HCT116 (cell line): ENCODE data around the gene ADAM11. TPM values are rescaled to one million over a fixed set of nuclear protein-coding genes. Genes with fewer than 3 reads are reported as not detected.
"Not testable (repeated sequence)": the region's sequence is repeated elsewhere in the genome, so short reads cannot be mapped to it uniquely, and the experiment has no call there.

ENCODE experiments used
- ATAC-seq: fragments of 200-7000 bp; cut with Tn5 transposase; 2 replicates; pipeline ENCODE4 v1.9.1; 2020; ENCODE audit warnings: mild to moderate bottlenecking, moderate library complexity
- BruUV-seq: library from RNA; stranded (reverse); fragments of 400-500 nt; replicated peaks from 2 replicates; lab custom pipeline; 2021; lab: Mats Ljungman, UMichigan
- CTCF ChIA-PET: fragments of 300-600 bp; sonication (Branson Sonifier 250); formaldehyde crosslinking; loops from one replicate; lab custom pipeline; 2021; ENCODE audit warnings: antibody characterized with exemption; lab: Charles Lee
- POLR2A ChIA-PET: fragments of 300-600, 350-600 bp; sonication (Branson Sonifier 250); formaldehyde crosslinking; loops from one replicate; lab custom pipeline; 2021; ENCODE audit warnings: antibody characterized with exemption; lab: Charles Lee
- RAD21 ChIA-PET, 2 experiments: fragments of 300-600 bp; sonication (Branson Sonifier 250); formaldehyde crosslinking; loops; one replicate each; lab custom pipeline; 2023; ENCODE audit warnings: low total read pairs in 2 of 2; ENCODE audit not compliant: uncharacterized antibody in 2 of 2, unreplicated experiment in 2 of 2, low non-redundant PET in 1 of 2; lab: Charles Lee
- DNase-seq: peaks from one replicate; pipeline ENCODE4 v3.0.0-alpha.2; 2010; ENCODE audit warnings: low read depth, low spot score
- H2AFZ ChIP-seq: fragments of 200-600 bp; shearing (Covaris generic), sonication (generic); 2 replicates; pipeline ENCODE4 v1.6.1; 2017; ENCODE audit warnings: low read depth, mixed run types, mixed read lengths, antibody characterized with exemption, low read length; ENCODE audit not compliant: poor library complexity, severe bottlenecking
- H3K27ac ChIP-seq: 2 replicates; pipeline ENCODE4 v1.5.1; 2012; ENCODE audit warnings: low read depth, low read length
- H3K27me3 ChIP-seq: fragments of 200-600 bp; sonication (generic); 2 replicates; pipeline ENCODE4 v1.6.1; 2016; ENCODE audit warnings: mixed run types, low read length, mixed read lengths; ENCODE audit not compliant: insufficient read depth
- H3K36me3 ChIP-seq, 2 experiments: fragments of 200-500 bp in 1 of 2; fragments of 200-600 bp in 1 of 2; sonication (Bioruptor generic) in 1 of 2; sonication (generic) in 1 of 2; 2 replicates each; pipeline versions ENCODE4 v1.5.1 to v1.6.1; 2014 to 2016; ENCODE audit warnings: low read length in 2 of 2, inconsistent platforms in 1 of 2, mixed read lengths in 1 of 2, mixed run types in 1 of 2; ENCODE audit not compliant: insufficient read depth in 2 of 2, control insufficient read depth in 1 of 2
- H3K4me1 ChIP-seq, 2 experiments: fragments of 200-600 bp in 1 of 2; sonication (generic) in 1 of 2; 2 replicates each; pipeline versions ENCODE4 v1.5.1 to v1.6.1; 2012 to 2017; ENCODE audit warnings: low read length in 2 of 2, inconsistent platforms in 1 of 2, mild to moderate bottlenecking in 1 of 2, mixed read lengths in 1 of 2, mixed run types in 1 of 2, moderate library complexity in 1 of 2; ENCODE audit not compliant: insufficient read depth in 2 of 2, control insufficient read depth in 1 of 2
- H3K4me2 ChIP-seq: fragments of 200-600 bp; sonication (generic); 2 replicates; pipeline ENCODE4 v1.6.1; 2017; ENCODE audit warnings: mixed run types, low read length, mixed read lengths
- H3K4me3 ChIP-seq, 2 experiments: fragments of 200-600 bp in 1 of 2; sonication (generic) in 1 of 2; replicated peaks in 1 of 2; 2 replicates each; pipeline ENCODE4 v1.5.1; 2011 to 2016; ENCODE audit warnings: low read length in 2 of 2, control low read depth in 1 of 2, low read depth in 1 of 2, mild to moderate bottlenecking in 1 of 2, mixed read lengths in 1 of 2, mixed run types in 1 of 2
- H3K79me2 ChIP-seq: fragments of 200-600 bp; sonication (generic); 2 replicates; pipeline ENCODE4 v1.6.1; 2017; ENCODE audit warnings: mild to moderate bottlenecking, mixed run types, low read length, moderate library complexity, mixed read lengths; ENCODE audit not compliant: insufficient read depth
- H3K9ac ChIP-seq: fragments of 200-600 bp; sonication (generic); 2 replicates; pipeline ENCODE4 v1.6.1; 2016; ENCODE audit warnings: low read length, mixed read lengths
- H3K9me2 ChIP-seq: fragments of 200-600 bp; sonication (generic), shearing (Covaris generic); 2 replicates; pipeline ENCODE4 v1.6.1; 2017; ENCODE audit warnings: mixed run types, mild to moderate bottlenecking, moderate library complexity; ENCODE audit not compliant: insufficient read depth
- H3K9me3 ChIP-seq, 2 experiments: fragments of 200-500 bp in 1 of 2; fragments of 200-600 bp in 1 of 2; sonication (Bioruptor generic) in 1 of 2; sonication (generic) in 1 of 2; 2 replicates each; pipeline ENCODE4 v1.6.1; 2014 to 2017; ENCODE audit warnings: low read length in 2 of 2, mixed read lengths in 2 of 2, inconsistent platforms in 1 of 2, low read depth in 1 of 2, mild to moderate bottlenecking in 1 of 2, mixed run types in 1 of 2, moderate library complexity in 1 of 2; ENCODE audit not compliant: control insufficient read depth in 1 of 2, insufficient read depth in 1 of 2
- H4K20me1 ChIP-seq: fragments of 200-600 bp; sonication (generic), shearing (Covaris generic); 2 replicates; pipeline ENCODE4 v1.6.1; 2017; ENCODE audit warnings: mixed run types, mild to moderate bottlenecking, moderate library complexity; ENCODE audit not compliant: insufficient read depth
- ATF3 ChIP-seq: IDR thresholded peaks from 2 replicates; pipeline ENCODE4 v1.6.1; 2012
- CBX3 ChIP-seq: IDR thresholded peaks from 2 replicates; pipeline ENCODE4 v1.6.1; 2012; ENCODE audit warnings: low read depth
- EGR1 ChIP-seq: IDR thresholded peaks from 2 replicates; pipeline ENCODE4 v1.6.1; 2012; ENCODE audit warnings: low read depth
- ELF1 ChIP-seq: IDR thresholded peaks from 2 replicates; pipeline ENCODE4 v1.6.1; 2012; ENCODE audit warnings: low read depth, borderline replicate concordance
- EZH2 ChIP-seq: fragments of 200-600 bp; sonication (generic); IDR thresholded peaks from 2 replicates; pipeline ENCODE4 v1.6.1; 2017; ENCODE audit warnings: antibody characterized with exemption, mixed run types
- EZH2phosphoT487 ChIP-seq: fragments of 200-600 bp; IDR thresholded peaks from 2 replicates; pipeline ENCODE4 v1.6.1; 2018; ENCODE audit warnings: antibody characterized with exemption, borderline replicate concordance
- POLR2AphosphoS5 ChIP-seq: IDR thresholded peaks from 2 replicates; pipeline ENCODE4 v1.6.1; 2011; ENCODE audit warnings: mild to moderate bottlenecking, low read depth, low read length, moderate library complexity
- RAD21 ChIP-seq: IDR thresholded peaks from 2 replicates; pipeline ENCODE4 v1.6.1; 2012; ENCODE audit warnings: low read depth, mild to moderate bottlenecking
- SIN3A ChIP-seq: IDR thresholded peaks from 2 replicates; pipeline ENCODE4 v1.6.1; 2012; ENCODE audit warnings: low read depth
- SP1 ChIP-seq: IDR thresholded peaks from 2 replicates; pipeline ENCODE4 v1.6.1; 2012; ENCODE audit warnings: low read depth
- SRF ChIP-seq: IDR thresholded peaks from 2 replicates; pipeline ENCODE4 v1.6.1; 2012; ENCODE audit warnings: low read depth
- YY1 ChIP-seq: IDR thresholded peaks from 2 replicates; pipeline ENCODE4 v1.6.1; 2011; ENCODE audit warnings: low read length, low read depth, moderate library complexity, mild to moderate bottlenecking; ENCODE audit not compliant: insufficient replicate concordance; ENCODE audit errors: extremely low read depth
- ZBTB33 ChIP-seq: IDR thresholded peaks from 2 replicates; pipeline ENCODE4 v1.6.1; 2011; ENCODE audit warnings: mild to moderate bottlenecking, low read length, moderate library complexity; ENCODE audit not compliant: insufficient replicate concordance; ENCODE audit errors: extremely low read depth
- intact Hi-C: fragments of 100-400 bp; cut with micrococcal nuclease; formaldehyde crosslinking; loops from 2 replicates; pipeline ENCODE4 v1.10.0; 2022
- total RNA-seq: library from RNA; stranded (reverse); gene quantifications from one replicate; pipeline ENCODE4 v1.2.1, GENCODE V29; 2021; ENCODE audit not compliant: unreplicated experiment
- TF ChIP-seq, protein P1 (sequence below): IDR thresholded peaks from 2 replicates; pipeline ENCODE4 v1.6.1; 2012

ADAM11 gene
- total RNA-seq, 1 experiment from 2014 or later: 7.7 TPM

DNA sequence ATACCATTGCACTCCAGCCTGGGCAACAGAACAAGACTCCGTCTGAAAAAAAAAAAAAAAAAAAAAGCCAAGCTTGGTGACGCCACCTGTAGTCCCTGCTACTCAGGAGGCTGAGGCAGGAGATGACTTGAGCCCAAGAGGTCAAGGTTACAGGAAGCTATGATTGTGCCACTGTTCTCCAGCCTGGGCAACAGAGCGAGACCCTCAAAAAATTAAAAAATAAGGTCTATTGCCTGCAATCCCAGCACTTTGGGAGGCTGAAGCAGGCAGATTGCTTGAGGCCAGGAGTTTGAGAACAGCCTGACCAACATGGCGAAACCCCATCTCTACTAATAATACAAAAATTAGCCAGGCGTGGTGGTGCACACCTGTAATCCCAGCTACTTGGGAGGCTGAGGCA, 3.6 kb upstream of the ADAM11 start:
- H3K27me3 ChIP-seq, H3K36me3 ChIP-seq, RAD21 ChIA-PET, intact Hi-C loops, H3K79me2 ChIP-seq, ATAC-seq, H3K4me2 ChIP-seq, CTCF ChIA-PET, H3K4me3 ChIP-seq, H2AFZ ChIP-seq, H3K4me1 ChIP-seq, H3K9ac ChIP-seq, BruUV-seq, H3K9me2 ChIP-seq, H4K20me1 ChIP-seq, H3K27ac ChIP-seq, H3K9me3 ChIP-seq, POLR2A ChIA-PET, DNase-seq: not testable (repeated sequence)

DNA sequence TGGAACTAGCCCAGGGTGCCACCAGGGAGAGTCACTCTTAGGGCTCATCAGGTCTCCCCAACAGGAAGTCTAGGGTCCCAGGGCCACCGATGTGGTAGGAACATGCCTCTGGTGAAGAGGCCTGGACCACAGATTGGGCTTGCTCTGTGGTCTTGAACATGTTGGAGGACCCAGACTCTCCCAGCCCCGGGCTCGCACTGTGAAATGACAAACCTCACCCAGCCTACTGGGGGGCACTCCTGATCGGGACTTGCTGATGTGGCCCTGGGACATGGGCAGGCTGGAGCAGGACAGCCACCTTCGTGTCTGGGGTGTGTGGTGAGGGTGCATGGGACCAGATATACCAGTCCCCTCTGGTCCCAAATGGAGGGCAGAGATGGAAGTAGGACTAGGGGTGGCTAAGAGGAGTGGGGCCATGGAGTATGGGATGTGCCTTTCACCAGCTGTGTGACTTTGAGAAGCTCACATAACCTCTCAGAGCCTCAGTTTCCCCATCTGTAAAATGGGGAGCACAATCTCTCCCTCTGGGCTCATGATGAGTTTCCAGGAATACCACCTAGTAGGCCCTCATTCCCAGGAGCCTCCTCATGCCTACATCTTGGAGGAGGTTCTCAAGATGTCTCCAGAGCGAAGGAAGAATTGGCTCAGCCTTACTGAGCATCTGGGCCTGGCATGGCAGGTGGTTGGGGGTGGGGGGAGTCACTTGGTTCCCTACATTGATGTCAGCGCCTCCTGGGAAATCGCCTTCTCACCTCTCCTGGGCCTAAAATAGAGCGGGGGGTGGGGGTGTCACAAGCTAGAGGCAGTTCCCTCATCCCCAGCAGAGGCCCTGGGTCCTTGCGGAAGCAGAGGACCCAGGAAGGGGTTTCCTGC, 1.5 kb upstream of the ADAM11 start:
- RAD21 ChIA-PET: no interaction called here
- no peak overlapping the region for H3K4me3 ChIP-seq
- ATAC-seq (no peak), DNase-seq (no peak)
- no peaks in the 10 kb centered on the region for H3K27me3 ChIP-seq
- no peaks in the 10 kb centered on the region for H3K79me2 ChIP-seq
- no peak overlapping the region; the same call in 1 of the 2 replicates for H3K27ac ChIP-seq
- no peak overlapping the region for H3K9ac ChIP-seq
- no peak overlapping the region for H2AFZ ChIP-seq
- no TSS peak for BruUV-seq
- no peaks in the 10 kb centered on the region for H3K36me3 ChIP-seq
- H4K20me1 ChIP-seq: no peaks in the 10 kb centered on the region
- no peak overlapping the region for H3K4me2 ChIP-seq
- intact Hi-C loops: no loop called here
- CTCF ChIA-PET: no interaction called here
- no peaks in the 10 kb centered on the region for H3K9me2 ChIP-seq
- peaks cover 6 to 9% of the 10 kb centered on the region in 2 experiments; a peak in 3 of 4 replicates for H3K4me1 ChIP-seq
- POLR2A ChIA-PET: no interaction called here
- no peaks in the 10 kb centered on the region for H3K9me3 ChIP-seq
- TF ChIP-seq CBX3 (no peak), ZBTB33 (no peak), ELF1 (no peak), EZH2 (no peak), EGR1 (no peak), SRF (no peak), YY1 (no peak), RAD21 (no peak), EZH2phosphoT487 (no peak), POLR2AphosphoS5 (no peak), ATF3 (no peak), SIN3A (no peak), SP1 (no peak)
- TF ChIP-seq, protein P1, sequence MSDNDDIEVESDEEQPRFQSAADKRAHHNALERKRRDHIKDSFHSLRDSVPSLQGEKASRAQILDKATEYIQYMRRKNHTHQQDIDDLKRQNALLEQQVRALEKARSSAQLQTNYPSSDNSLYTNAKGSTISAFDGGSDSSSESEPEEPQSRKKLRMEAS: no peak
